Activated CD8-positive, alpha-beta memory T cell treated with anti-CD3 and anti-CD28 coated beads, Interleukin-2, amount 50 U/mL, for 24 hours (primary cell): ENCODE data around the gene NEK10.
A peak's percentile ranks its signal among the peaks of the same experiment; 100 is the strongest.

Experiments used
- DNase-seq: peaks from one replicate; pipeline ENCODE4 v3.0.0-alpha.2; 2020; ENCODE audit errors: extremely low read depth

NEK10 gene

DNA sequence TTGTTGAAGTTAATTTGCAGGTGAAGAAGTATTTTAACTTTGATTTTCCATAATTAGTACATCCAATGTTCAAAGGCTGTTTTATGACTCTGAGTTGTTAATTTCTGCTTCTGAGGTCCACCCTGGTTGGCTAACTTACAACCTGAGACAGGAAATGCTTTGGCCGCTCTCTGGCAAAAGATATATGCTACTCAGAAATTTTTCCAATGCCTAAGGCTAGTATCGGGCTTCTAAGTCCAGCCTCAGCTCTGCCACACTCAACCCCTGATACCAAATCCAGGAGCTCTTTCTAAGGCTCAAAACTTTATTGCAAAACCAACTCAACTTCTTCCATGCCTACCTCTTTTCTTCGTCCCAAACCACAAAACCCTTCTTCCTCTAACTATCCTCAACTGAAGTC lies 192.9 kb downstream of the NEK10 start:
- DNase-seq = no peak

DNA sequence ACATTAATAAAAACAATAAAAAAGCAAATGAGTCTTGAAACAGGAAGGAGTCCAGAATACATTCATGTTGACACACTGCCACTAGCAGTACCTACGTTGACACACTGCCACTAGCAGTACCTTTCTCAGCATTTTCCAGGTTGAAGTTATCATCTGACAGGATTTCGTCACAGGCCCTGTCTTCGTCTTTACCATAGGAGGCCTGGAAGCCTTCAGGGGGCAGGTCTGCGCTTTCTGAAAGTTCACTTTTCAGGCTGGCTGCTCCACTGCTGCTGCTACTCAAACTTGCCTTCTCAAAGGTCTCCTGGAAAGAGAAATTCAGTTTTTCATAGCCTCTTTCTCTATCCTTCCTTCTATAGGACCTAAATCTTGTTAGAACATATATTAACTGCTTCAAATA lies 194.7 kb downstream of the NEK10 start:
- DNase-seq = no peak

DNA sequence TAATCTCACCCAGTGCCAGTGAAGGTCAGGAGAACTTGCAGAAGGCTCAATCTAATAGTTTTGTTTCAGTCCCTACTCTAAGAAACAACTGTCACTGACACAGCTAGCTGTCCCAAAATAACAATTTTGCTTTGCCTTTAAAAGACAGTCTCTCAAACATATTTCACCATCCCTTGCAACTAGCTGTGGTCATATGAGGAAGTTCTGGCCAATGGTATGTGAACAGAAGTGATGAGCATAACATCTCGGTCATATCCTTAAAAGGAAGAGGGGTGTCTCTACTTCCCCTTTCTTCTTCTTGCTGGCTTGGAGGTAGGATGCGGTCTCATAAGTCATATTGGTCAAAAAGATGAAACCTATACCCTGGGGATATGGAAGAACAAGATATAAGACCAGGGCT lies 198.1 kb downstream of the NEK10 start:
- no peak for DNase-seq

DNA sequence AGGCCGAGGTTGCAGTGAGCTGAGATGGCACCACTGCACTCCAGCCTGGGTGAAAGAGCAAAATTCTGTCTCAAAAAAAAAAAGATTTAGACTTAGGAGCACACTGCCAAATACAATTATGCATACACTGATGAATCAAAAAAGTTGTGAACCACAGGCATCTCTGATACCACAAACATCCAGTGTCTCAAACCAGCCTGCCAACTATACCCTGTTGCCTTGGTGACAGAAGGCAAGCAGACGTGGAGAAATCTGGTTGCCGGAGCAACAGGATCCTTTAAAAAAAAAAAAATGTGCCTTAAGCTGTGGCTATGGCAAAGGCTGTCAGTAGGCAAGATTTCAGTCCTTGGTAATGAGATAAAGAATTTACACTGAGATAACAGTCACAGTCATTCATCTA lies 202.3 kb downstream of the NEK10 start:
- DNase-seq = no peak

DNA sequence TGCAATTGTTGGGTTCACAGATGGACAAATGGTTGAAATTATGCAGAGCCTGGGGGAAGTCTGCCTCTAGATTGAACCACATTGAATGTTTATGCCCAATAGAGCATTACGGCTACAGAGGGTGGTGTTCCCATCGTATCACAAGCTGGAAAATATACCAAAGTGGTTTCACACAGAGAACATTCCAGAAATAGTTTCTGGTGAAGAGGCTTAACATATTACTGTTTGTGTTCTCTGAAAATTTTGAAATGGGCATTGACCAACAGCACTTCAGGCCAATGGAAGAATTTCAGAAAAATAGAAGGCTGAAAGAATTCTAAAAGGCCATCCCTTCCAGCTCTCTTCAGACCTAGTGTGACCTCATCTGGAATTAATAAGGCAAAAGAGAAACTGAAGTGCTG lies 203.9 kb downstream of the NEK10 start:
- DNase-seq = no peak

DNA sequence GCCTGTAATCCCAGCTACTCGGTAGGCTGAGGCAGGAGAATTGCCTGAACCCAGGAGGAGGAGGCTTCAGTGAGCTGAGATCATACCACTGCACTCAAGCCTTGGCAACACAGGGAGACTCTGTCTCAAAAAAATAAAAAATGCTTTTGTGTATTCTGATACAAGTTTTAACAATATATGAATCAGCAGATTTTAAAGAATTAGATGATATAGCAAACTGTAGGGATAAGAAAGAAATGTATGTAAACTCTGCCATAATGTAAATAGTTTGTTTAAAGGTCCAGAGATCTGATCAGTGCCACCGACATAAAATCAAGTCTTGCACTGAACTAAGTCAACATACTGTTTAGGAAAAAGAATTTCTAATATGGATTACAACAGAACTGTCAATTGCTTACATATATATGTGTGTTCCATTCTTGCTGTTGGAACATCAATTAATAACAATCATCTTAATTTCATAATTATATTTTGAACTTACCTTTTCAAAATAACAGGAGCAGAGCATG lies 208.3 kb downstream of the NEK10 start:
- no peak for DNase-seq

DNA sequence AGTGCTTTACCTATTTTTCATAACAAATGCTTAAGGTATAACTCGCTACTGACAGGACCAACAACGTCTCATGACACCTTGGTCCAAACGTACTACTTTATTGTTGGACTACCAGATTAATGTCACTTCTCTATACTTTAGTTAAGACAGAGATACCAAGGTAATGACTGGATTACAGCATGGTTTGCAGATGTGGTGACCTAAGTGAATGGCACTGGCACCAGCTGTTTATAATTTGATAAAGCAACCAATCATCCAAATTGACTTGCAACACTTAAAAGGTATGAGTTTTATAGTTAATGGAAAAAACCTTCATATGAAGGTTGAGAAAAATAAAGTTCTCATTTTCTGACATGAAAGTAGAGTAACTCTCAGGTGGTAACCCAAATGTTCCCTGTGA lies 209.0 kb downstream of the NEK10 start:
- no peak for DNase-seq

DNA sequence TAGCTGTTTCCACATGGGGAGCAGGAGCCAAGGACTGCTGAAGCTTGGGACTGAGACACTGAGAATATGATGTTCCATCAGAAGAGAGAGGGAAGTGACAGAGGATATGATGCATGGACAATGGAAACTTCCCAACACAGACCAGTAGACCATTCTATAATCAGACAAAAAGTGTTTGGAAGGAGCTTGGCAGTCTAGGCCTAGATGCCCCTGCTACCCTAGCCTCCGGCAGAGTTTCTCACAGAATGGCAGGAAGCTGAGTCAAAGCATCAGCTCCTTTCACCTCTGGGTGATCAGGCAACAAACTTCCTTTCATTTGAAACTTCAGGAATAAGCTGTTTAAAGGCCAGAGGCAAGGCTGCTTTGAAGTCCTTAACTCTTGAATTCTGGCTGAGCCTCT lies 222.0 kb downstream of the NEK10 start:
- DNase-seq = no peak

DNA sequence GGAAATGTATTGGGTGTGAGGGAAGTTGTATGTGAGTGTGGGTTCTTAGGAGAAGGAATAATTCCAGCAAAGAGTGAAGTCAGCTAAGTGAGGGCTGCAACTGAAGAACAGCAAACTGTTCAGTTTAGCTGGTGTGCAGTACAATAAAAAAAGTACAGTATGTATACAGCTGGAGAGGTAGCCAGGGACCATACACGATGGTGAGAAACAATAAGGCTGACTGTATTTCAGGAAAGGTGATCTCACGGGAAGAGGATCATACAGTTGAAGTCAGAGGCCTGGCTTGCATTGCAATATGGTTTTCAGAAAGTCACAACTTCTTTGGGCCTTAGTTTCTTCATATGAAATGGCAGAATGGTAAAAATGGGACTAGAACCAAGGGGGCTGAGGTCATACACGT lies 222.4 kb downstream of the NEK10 start:
- DNase-seq = no peak

DNA sequence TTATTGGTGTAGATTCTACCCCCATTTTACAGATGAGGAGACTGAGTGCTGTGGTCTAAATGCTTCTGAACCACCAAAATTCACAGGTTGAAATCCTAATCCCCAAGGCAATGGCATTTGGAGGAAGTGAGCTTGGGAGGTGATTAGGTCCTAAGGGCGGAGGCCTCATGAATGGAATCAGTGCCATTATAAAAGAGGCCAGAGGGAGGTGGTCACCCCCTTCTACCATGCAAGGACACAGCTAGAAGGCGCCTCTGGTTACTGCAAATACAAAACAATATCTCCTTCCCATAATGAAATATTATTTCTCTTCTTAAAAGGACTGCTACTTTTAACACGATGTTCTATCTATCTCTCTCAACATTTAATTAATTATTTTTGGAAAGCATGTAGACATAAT lies 223.5 kb downstream of the NEK10 start:
- no peak for DNase-seq

DNA sequence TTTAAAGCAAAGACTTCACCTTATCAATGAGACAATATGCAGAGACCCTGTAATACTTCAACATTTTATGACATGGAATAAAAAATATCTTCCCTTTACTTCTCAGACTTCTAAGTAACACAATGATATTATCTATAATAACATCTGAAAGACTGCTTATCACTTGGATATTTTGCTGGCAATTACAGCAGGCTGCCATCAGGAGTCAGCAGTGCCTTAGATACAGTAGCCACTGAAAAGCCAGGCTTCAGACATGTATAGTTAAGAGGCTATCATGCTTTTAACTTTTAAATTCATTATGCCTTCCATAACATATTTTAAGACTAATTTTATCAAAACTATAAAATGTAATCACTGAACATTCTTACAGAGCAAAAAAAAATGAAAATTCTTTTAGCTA lies 227.5 kb downstream of the NEK10 start:
- no peak for DNase-seq

DNA sequence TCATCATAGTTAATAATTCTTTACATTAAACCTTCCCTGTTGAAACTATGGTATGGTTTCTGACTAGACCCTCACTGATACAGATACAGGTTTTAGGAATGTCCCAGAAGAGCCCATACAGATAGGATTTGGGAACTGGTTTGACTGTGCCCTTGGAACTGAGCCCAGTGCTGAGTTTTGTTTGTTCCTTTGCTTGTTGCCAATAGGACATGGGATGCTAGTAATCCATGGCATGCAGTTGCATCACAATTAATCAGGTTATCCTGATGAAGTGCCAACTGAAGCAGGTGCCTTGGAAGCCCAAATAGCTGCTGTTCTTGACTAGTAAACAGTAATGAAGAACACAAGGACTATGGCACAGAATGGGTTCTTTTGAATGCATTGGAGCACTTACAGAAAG lies 230.6 kb downstream of the NEK10 start:
- DNase-seq = no peak

DNA sequence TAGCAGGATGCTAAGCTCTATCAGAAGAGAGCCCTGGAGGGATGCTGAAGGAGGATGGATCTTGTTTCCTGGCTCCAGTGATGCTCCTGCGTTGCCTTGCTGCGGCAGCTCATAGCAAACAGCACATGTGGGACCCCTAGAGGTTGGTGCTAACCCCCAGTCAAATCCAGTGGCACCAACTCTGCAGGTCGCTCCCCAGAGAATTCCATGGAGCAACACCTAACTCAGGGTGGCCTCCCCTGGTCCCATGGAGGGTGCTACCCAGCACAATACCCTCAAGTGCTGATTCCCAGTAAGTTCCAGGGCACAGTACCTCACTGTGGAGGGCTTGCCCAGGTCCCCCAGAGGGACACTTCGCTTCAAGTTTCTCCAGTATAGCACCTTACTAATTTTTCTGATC lies 231.2 kb downstream of the NEK10 start:
- no peak for DNase-seq

DNA sequence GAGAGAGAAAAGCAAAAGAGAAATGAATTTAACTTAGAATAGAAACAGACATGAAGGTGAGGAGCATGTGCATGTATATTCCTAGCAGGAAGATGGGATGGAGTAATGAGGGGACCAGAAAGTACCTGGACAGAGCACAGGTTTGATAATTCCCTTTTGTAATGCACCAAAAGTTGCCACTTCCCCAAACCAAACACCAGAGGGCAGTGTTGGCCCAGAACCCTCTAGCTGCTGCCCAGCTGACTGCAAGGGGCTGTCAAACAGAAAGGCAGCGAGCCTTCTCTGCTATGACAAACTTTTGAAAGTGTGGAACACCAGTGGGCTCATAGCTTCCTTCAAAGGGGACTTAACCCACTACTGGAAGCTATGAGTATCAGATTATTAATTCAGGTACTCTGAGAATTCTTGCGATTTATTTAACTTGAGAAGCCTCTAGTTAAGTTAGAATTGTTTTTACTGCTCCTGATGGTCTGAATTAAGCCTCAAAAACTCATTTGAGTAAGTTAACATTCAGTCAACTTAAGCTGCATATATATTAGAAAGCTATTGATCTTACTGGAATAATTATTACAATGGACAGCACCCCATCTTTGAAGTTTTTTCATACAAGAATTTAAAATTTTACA lies 234.9 kb downstream of the NEK10 start:
- DNase-seq = peak; percentile 21

DNA sequence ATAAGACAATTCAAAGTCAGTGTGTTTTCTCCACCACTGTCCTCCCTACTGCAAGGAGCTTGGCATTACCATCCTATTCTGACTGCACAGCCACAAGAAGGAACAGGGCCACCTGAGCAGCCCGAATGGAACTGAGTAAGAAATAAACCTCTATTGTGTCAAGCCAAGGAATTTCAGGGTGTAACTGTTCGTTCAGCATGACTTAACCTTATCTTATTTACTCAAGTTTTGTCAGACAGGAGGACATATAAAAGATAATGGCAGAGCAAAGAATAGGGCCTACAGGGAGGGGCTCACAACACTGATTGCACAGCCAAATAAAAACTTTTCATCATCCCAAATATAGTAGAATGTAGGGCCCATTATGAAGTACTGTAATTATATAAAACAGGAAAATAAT lies 236.1 kb downstream of the NEK10 start:
- no peak for DNase-seq

DNA sequence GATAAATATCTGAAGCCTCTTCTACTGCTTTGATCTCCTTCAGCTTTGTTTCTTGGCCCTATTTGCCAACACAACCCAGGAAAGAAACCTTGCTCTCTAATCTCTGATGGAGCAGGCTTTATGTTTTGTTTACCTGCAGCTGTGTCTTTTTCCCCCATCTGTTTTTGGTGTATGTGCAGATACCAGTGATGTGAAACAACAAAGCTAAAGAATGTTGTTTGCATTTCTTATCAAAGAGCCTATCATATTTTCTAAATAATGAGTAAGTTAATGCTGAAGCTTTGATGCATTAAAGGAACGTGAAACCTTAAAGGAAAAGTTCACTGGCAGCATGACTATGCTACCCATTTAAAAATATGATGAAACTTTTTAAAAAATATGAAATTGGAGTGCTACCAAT lies 238.4 kb downstream of the NEK10 start:
- no peak for DNase-seq

DNA sequence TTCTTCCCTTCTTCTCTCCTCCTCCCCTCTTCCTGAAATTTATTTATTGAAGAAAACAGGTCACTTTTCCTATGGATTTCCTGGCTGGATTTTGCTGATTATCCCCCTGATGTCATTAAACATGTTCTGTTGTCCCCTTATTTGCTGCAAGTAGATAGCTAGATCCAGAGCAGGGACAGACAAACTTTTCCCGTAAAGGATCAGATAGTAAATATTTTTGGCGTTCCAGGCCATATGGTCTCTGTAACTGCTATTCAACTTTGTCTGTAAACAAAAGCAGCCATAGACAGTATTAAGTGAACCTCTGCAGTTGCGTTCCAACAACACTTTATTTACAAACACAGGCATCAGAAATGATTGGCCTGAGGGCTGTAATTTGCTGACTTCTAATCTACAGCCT lies 241.3 kb downstream of the NEK10 start:
- no peak for DNase-seq

DNA sequence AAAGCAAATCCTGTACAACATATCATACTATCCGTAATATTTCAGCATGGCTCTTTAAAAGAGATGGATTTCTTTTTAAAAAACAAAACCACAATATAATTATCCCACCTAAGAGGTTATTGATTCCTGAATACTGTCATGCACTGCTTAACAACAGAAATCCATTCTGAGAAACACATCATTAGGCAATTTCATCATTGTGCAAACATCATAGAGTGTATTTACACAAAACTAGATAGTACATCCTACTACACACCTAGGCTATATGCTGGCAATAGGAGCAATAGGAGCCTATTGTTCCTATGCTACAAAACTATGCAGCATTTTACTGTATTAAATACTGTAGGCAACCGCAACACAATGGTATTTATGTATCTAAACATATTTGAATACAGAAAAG lies 242.0 kb downstream of the NEK10 start:
- no peak for DNase-seq

DNA sequence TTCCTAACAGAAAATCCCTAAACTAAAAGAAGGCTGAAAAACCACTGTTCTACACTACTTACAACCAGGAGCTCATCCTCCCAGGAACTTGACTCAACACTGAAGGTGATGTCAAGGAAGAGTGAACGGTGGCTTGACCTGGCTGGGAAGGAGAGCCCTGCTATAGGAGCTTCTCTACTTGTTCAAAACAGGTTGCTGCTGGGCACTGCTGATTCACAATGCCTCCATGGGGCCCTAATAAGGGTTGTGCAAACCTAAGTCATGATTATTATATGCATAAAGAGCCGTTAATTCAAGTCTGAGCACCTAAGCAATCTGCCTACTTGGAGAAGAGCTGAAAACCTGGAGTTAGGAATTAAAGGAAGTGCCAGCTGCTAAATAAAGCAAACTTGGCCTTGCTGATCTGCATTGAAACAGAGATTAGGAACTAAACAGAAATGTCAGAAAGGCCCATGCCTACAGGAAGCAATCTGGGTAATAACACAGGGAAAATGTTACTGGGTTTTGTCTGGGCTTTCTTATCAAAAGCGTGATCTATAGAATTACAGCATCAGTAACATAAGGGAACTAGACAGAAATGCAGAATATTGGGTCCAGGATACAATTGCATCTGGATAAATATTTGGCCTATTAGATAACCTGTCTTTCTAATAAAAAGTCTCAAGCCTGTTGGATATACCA lies 243.2 kb downstream of the NEK10 start:
- DNase-seq = no peak

DNA sequence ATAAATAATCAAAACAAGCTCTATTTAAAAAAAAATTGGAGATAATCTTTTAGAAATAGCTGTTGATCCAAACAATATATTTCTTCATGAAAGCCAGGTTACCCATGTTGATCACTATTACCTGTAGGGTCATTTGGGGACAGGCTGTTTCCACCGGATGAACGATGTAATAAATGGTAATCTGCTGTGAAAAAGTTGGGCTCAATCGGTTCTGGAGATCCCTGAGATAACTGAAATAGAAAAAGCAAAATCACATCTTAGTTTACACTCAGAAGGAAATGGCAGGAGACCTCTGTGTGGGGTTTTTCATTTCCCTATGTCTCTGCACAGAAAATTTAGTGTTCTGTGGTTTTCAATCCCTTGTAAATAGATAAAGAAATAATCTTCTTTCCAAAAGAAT lies 249.5 kb downstream of the NEK10 start:
- no peak for DNase-seq

DNA sequence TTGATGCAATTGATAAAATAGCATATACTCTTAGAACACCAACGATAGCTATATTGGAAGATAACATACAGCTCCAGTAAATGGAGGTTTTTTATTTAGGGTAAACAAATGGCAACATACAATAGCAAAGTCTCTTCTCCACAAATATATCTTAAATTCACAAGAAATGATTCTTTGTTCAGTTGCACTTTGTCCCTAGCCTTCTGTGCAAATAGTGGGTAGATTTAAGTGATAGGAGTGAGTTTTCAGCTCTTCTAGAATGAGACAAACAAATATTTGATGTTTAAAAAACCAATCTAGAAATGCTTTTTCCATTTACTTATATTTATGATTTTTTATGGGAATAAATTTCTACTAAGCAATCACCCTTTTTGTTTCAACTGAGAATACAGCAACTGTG lies 253.8 kb downstream of the NEK10 start:
- no peak for DNase-seq

DNA sequence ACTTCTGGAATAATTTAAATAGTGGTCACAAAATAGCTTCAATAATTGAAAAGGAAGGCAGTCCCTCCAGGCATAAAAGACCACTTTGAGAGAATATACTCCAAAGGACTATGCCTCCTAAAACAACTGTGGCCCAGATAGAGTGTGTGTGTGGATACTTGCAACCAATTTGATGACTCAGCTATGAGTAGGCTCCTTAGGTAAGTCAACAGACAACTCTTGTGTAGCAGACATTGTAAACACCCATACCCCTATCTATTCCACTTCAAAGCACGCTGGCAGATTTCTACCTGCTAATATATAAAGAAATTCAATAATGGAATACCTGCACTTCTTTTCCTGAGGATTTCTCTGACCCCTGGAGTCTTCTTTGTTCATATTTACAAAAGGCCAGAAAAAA lies 254.5 kb downstream of the NEK10 start:
- DNase-seq = no peak

DNA sequence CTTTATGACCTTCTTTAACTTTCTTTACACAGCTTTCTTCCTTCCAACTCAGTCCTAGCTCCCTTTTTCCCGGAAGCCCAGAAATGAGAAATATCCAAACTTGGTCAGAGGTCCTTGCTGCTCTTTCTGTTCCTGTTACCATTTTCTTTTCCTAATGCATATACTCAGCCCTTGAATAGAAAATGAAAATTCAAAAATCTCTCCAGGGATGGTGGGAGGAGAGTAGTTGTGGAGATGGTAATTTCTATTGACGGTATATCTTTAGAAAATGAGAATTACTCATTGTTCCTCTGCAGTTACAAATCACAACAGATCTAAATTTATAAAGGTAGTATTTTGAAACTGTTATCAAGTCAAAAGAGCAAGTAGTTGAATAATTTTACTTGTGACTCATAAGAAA lies 255.1 kb downstream of the NEK10 start:
- DNase-seq = no peak

DNA sequence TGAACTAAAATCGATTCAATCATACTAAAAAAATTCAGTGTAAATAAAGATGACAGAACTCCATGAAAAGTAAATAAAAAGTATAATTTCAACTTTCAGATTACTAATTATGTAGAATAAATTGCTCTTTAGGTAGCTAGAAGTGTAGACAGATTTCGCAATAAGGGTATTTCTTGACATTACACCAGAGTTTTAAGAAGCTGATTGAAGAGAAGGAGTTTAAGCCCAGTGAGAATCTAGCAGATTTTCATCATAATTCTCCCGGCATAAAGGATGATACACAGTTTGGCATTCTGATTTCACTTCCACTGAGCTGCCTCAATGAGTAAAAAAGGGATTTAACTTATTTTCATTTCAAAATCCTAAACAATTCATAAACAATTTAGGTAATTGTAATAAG lies 259.2 kb downstream of the NEK10 start:
- DNase-seq = no peak
